Amniotic epithelial cell (primary cell): ENCODE measurements around the gene HIPK4.
"Not testable (repeated sequence)": the region's sequence is repeated elsewhere in the genome, so short reads cannot be mapped to it uniquely, and the experiment has no call there.

Experiments
- DNase-seq: peaks from one replicate; pipeline ENCODE4 v3.0.0-alpha.2; 2010; ENCODE audit warnings: low read depth

The HIPK4 gene

DNA sequence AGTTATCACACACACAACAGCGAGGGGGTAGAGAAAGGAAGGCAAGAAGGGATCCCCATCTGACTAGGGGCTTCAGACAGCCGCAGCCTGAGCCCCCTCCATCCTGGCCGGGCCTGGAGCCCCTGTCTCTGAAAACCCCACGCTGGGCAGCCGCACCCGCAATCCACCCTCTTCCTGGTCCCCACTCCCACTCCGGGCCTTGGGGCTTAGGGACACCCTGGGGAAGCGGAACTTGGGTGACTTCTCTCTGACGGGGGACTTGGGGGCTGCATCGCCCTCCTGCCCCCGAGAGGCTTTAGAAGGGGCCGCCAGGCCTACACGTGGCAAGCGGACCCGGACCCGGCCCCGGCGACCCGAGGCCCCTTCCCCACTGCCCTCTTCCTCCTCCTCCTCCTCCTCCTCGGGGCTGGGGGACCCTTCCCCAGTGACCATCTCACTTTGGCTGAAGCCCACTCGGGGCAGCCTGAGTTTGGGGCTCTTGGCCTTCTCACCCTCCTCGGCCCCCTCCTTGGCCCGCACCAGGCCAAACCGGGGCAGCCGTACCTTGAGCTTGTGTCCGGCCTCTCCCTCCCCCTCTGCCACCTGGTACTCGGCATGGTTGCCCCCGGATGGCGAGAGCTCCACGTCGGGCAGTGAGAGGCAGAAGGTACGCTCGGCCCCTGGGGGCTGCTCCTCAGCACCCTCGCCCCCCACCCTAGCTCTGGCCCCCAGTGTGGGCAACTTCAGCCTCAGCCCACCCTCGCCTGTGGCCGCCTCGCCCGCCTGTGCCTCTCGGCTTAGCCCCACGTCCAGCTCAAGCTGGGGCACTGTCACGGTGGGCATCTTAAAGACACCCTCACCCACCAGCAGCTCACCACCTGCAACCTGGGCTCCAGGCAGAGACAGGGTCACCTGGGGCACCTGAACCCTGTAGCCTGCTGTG, 4.2 kb upstream of the HIPK4 start:
- no peak for DNase-seq

DNA sequence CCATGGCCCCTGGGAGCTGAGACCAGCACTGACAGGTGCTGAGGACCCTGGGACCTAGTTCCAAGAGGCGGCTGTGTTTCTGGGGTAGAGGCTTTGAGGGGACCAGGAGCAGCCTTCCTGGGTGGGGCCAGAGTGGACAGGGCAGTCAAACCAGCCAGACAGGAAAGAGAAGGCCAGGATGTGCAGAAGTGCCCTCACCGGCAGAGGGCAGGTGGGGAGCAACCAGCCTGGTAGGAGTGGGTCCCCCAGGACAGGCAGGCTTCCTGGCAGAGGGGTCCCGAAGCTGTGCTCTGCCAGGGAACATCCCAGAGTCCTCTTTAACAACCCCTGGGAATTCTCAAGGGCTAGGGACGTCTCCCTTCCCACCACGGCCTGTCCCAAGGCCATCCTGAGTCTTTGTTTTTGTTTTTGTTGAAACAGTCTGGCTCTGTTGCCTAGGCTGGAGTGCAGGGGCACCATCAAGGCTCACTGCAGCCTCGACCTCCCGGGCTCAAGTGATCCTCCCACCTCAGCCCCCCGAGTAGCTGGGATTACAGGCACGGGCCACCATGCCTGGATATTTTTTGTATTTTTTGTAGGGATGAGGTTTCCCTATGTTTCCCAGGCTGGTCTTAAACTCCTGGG, 3.0 kb upstream of the HIPK4 start:
- DNase-seq: no peak

GRCh38 chr19:40392123-40392522, 2.1 kb upstream of the HIPK4 start:
- DNase-seq: no peak

DNA sequence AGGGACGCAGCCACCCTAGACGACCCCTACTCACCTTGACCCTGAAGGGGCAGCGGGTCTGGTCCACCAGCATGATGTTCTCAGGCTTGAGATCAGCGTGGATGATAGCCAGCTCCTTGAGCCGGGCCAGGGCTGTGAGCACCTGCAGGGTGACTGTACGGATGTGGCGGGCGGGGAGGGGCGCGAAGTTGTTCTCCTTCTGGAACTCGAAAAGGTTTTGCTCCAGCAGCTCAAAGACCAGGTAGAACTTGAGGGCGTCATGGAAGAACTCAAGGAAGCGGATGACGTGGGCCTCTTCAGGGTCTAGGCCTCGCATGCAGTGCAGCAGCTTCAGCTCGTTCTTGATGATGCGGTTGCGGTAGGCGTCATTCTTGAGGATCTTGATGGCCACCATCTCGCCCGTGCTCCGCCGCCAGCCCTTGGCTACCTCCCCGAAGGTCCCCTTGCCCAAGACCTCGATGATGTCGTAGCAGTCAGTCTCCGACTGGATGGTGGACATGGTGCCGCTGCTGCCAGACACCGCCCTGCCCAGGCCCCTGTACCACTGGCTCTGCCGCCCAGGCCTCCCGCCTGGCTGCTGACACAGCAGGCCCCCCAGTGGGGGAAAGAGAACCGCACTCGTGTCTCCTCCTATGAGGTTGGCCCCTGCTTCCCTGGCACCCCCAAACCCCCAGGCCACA, 437 bp downstream of the HIPK4 start:
- DNase-seq: no peak

GRCh38 chr19:40388481-40388880, 1.5 kb downstream of the HIPK4 start:
- no peak for DNase-seq

DNA sequence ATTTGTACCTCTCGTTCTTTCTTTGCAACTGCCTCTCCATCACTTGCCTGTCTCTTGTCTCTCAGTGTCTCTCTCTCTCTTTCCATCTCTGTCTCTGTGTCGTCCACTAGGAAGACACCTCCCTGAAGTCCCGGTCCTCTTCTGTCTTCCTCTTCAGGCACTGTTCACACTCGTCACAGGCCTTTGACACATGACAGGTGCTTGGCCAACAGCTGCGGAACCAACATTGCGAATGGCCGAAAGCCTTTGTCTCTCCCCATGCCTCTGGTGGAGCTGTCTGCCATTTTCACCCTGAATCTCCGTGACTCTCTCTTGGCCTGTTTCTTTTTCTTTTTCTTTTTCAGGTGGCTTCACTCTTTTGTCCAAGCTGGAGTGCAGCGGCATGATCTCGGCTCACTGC, 2.8 kb downstream of the HIPK4 start:
- no peak for DNase-seq

GRCh38 chr19:40383668-40384248, 6.2 kb downstream of the HIPK4 start:
- no peak for DNase-seq

- DNase-seq: no peak
These were observed 8.7 kb downstream of the HIPK4 start for GRCh38 chr19:40381321-40381720.

DNA sequence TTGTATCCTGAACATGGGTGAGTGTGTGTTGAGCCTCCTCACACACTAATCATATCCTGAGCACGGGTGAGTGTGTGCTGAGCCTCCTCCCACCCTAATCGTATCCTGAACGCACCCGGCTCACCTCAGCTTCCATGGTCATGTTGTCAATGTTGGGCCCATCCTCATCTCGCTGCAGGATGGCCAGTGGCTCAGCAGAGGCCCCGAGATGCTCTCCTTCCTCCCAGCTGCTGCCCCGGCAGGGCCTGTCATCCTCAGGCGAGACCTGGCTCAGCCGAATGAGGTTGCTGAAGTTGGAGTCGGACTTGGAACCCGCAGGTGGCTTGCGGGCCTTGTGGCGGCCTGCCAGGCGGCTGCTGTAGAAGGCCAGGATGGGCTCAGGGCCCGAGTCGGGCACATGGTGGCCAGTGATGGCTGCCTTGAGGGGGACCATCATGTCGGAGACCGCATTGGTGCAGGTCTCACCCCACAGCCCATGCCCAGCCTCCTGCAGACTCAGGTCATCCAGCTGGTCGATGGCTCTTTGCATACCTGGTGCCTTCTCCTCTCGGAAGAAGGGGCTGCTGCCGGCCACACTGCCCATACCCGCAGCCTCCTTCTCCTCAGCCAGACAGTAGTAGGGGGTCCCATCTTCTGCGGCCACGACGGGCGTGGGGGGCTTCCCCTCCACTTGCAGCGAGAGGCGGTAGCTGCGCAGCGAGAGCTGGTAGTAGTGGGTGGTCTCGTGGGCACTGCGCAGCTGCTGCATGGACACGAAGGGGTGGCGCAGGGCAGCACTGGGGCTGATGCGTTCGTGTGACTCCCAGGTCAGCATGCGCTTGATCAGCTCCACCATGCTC, 9.6 kb downstream of the HIPK4 start:
- no peak for DNase-seq

DNA sequence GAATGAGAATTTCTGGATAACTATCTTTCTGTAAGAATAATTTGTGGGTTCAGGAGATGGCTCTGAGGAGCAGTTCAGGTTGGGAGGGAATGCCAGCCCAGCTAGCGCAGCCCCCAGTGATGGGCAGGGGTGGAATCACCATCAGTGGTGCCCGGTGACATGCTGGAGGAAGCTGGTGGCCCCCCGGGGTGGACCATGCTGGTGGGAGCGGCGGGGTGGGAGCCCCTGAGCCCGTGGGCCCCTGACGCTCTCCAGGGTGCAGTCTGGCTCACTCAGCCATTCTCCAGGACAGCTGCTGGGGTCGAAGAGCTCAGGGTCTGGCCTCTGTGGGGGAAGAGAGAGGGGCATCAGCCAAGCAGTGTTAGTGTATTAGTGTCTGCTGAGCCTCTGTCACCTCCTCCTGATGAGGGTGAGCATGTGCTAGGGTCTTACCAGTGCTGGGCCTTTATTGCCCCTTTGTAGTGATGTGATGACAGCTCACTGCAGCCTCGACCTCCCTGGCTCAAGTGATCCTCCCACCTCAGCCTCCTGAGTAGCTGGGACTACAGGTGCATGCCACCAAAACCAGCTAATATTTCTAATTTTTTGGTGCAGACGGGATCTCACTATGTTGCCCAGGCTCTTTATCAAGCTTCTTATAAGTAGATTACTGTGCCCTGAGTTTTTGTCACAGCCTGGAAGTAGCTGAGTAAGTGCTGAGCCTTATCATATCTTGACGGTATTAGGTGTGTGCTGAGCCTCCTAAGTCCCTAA, 10.4 kb downstream of the HIPK4 start:
- DNase-seq: no peak

- no peak for DNase-seq
These were observed 11.5 kb downstream of the HIPK4 start for GRCh38 chr19:40378509-40378908.

GRCh38 chr19:40377876-40378385, 12.1 kb downstream of the HIPK4 start:
- DNase-seq: no peak

- no peak for DNase-seq
These were observed 13.6 kb downstream of the HIPK4 start for GRCh38 chr19:40376286-40376862.

GRCh38 chr19:40374084-40374483, 15.9 kb downstream of the HIPK4 start:
- DNase-seq: no peak

GRCh38 chr19:40371802-40372122, 18.2 kb downstream of the HIPK4 start:
- no peak for DNase-seq

DNA sequence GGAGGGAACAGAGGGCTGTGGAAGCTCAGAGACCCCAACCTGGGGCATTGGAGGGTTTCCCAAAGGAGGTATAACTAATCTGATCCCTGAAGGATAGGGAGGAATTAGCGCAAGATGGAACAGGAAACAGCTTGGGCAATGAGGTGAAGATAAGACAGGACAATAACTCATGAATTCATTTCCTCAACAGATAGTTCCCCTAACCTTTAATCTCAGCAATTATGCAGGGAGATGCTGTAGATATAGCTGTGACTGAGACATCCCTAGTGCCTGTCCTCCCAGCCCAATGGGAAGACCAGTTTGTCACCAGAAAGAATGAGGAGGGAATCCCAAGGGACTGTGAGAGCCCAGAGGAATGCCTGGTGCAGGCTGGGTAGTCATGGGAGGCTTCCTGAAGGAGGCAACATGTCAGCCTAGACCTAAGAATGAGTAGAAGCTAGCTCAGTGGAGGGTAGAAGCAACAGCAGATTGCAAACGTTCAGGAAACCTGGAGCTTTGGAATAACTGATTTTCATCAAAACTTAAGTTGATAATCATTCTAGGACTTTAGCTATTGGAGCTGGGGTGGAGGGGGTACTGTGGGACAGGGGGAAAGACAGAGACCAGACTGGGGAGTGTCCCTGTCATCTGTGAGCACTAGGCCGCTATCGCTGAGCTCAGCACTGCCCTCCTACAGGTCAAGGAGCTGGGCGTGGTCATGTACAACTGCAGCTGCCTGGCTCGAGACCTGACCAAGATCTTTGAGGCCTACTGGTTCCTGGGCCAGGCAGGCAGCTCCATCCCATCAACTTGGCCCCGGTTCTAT, 18.8 kb downstream of the HIPK4 start:
- no peak for DNase-seq

DNA sequence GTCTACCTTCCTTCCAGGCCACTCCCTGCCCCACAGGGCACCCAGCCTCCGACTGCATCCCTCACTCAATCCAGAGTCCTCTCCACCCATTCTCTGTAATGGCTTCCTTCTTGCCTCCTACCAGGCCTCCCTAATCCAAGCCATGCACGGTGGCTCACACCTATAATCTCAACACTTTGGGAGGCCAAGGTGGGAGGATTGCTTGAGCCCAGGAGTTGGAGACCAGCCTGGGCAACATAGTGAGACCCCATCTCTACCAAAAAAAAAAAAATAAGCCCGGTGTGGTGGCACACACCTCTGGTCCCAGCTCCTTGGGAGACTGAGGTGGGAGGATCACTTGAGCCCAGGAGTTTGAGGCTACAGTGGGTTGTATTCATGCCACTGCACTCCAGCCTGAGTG, 19.7 kb downstream of the HIPK4 start:
- not testable (repeated sequence) for DNase-seq

- no peak for DNase-seq
These were observed 20.2 kb downstream of the HIPK4 start for GRCh38 chr19:40369797-40370196.

- no peak for DNase-seq
These were observed 22.2 kb downstream of the HIPK4 start for GRCh38 chr19:40367577-40368434.
